Measurements from ENCODE around the gene TRIM3. TPM values are rescaled to one million over a fixed set of nuclear protein-coding genes. Genes with fewer than 3 reads are reported as not detected.
A peak's percentile ranks its signal among the peaks of the same experiment; 100 is the strongest.

Gene TRIM3
- total and polyA plus RNA-seq, 12 donors, result 6.6 to 23.8 (median 10.4) TPM

DNA sequence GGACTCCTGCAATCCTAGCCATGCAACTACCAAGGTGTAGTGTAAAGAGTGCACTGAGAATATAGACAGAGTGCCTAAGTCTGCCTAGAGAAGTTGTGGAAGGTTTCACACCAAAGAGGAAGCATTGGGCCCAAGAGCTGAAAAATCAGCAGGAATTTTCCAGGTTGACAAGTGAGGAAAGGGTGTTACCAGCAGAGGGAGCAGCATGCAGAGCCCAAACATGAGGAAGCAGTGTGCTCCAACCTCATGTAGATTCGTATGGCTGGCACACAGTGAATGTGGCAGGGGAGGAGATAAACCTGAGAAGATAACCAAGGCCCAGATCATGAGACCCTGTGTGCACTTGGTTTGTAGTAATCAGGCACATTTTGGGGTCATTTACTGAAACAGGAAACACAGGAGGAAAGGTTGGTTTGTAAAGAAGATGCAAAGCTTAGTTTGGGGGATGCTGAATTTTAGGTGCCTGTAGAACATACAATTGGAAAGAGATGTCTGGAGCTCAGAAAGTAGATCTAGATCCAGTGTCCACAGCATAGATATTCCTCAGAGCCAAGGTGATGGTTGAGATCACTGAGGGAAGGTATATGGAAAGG is 34.7 kb downstream of the TRIM3 start:
- TF ChIP-seq POLR2A (IDR thresholded peaks at IDR 0.05), result no peak
- TF ChIP-seq, protein P1, sequence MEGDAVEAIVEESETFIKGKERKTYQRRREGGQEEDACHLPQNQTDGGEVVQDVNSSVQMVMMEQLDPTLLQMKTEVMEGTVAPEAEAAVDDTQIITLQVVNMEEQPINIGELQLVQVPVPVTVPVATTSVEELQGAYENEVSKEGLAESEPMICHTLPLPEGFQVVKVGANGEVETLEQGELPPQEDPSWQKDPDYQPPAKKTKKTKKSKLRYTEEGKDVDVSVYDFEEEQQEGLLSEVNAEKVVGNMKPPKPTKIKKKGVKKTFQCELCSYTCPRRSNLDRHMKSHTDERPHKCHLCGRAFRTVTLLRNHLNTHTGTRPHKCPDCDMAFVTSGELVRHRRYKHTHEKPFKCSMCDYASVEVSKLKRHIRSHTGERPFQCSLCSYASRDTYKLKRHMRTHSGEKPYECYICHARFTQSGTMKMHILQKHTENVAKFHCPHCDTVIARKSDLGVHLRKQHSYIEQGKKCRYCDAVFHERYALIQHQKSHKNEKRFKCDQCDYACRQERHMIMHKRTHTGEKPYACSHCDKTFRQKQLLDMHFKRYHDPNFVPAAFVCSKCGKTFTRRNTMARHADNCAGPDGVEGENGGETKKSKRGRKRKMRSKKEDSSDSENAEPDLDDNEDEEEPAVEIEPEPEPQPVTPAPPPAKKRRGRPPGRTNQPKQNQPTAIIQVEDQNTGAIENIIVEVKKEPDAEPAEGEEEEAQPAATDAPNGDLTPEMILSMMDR (IDR thresholded peaks at IDR 0.05), result peak; percentile 59 to 69 (median 66)
- no peaks in the 10 kb centered on the region for H3K27me3 ChIP-seq
- H3K4me1 ChIP-seq (replicated peaks in 1 of 2), result no peaks in the 10 kb centered on the region
- 0 to 8% (median 6%) methylated on average over 1 of the region's 1 CpG for WGBS, 4 donors
- no peaks in the 10 kb centered on the region for H3K9me3 ChIP-seq (replicated peaks in 1 of 3)
- H3K36me3 ChIP-seq (replicated peaks in 1 of 2), result no peaks in the 10 kb centered on the region
- no peak overlapping the region for H3K27ac ChIP-seq
- H3K4me3 ChIP-seq, result no peak overlapping the region
- DNase-seq, result peak; percentile 39 to 78 (median 61)
- intact Hi-C loops (cut with DNase I), result no loop called here

DNA sequence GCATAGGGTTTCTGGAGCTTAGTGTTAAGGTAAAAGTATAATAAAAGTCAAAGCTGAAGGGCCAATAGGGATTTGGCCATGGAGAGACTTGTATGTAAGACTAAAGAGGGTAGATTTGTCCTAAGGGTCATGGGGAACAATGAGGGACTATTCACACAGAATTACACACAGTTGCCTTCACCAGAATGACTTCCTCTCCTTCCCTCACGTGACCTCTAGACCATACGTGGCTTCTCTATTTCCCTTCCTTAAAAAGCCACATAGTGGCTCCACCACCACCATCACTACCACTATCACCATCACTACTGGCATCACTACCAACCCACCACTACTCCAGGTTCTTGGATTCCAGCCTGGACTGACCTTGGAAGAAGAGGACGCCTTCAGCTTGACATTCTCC is 35.7 kb downstream of the TRIM3 start:
- TF ChIP-seq, protein P1 (IDR thresholded peaks at IDR 0.05), result no peak
- no peak for TF ChIP-seq POLR2A (IDR thresholded peaks at IDR 0.05)
- Histone ChIP-seq H3K36me3 (replicated peaks in 1 of 2) (no peaks in the 10 kb centered on the region), H3K27ac (no peak overlapping the region), H3K9me3 (replicated peaks in 1 of 3) (no peaks in the 10 kb centered on the region), H3K4me1 (replicated peaks in 1 of 2) (no peaks in the 10 kb centered on the region), H3K4me3 (no peak overlapping the region), H3K27me3 (no peaks in the 10 kb centered on the region)
- WGBS, 4 donors, result 59 to 68% (median 63%) methylated on average over 3 of the region's 3 CpGs
- peak in 2 of 7 donors; percentile 3 to 17 for DNase-seq
- intact Hi-C loops (cut with DNase I), result no loop called here

- no peak for DNase-seq
Observed at GRCh38 chr11:6437423-6437822, 36.3 kb downstream of the TRIM3 start.

GRCh38 chr11:6433998-6434660 is 39.6 kb downstream of the TRIM3 start:
- H3K36me3 ChIP-seq (replicated peaks in 1 of 2), result no peaks in the 10 kb centered on the region
- H3K4me3 ChIP-seq, result no peak overlapping the region
- TF ChIP-seq, protein P1 (IDR thresholded peaks at IDR 0.05), result no peak
- no peak for TF ChIP-seq POLR2A (IDR thresholded peaks at IDR 0.05)
- H3K27me3 ChIP-seq, result no peaks in the 10 kb centered on the region
- H3K27ac ChIP-seq, result no peak overlapping the region
- DNase-seq, result no peak
- intact Hi-C loops (cut with DNase I), result no loop called here
- H3K9me3 ChIP-seq (replicated peaks in 1 of 3), result no peaks in the 10 kb centered on the region
- H3K4me1 ChIP-seq (replicated peaks in 1 of 2), result no peaks in the 10 kb centered on the region
- WGBS, 4 donors, result 65 to 72% (median 67%) methylated on average over 5 of the region's 5 CpGs

More at GRCh38 chr11:6437423-6437822, 36.3 kb downstream of the TRIM3 start:
- Histone ChIP-seq H3K36me3 (replicated peaks in 1 of 2) (no peaks in the 10 kb centered on the region), H3K4me1 (replicated peaks in 1 of 2) (no peaks in the 10 kb centered on the region), H3K4me3 (no peak overlapping the region), H3K9me3 (replicated peaks in 1 of 3) (no peaks in the 10 kb centered on the region), H3K27ac (no peak overlapping the region), H3K27me3 (no peaks in the 10 kb centered on the region)
- WGBS, 4 donors, result 92 to 96% (median 95%) methylated on average over 7 to 12 of the region's 12 CpGs
- intact Hi-C loops (cut with DNase I), result no loop called here
- TF ChIP-seq, protein P1 (IDR thresholded peaks at IDR 0.05), result no peak
- TF ChIP-seq POLR2A (IDR thresholded peaks at IDR 0.05), result no peak

Measured in adrenal gland (tissue), 12 donors.